Fibroblast of the aortic adventitia (primary cell): ENCODE measurements around the gene INAFM2. TPM values are rescaled to one million over a fixed set of nuclear protein-coding genes. Genes with fewer than 3 reads are reported as not detected.

Source experiments
- DNase-seq: peaks from one replicate; pipeline ENCODE4 v3.0.0-alpha.2; 2010; ENCODE audit warnings: low read depth
- H3K4me3 ChIP-seq: 2 replicates; pipeline ENCODE4 v1.5.1; 2011; ENCODE audit warnings: low read depth, mild to moderate bottlenecking, control low read depth, low read length, moderate library complexity
- CTCF ChIP-seq: IDR thresholded peaks from 2 replicates; pipeline ENCODE4 v1.5.1; 2011; ENCODE audit warnings: mild to moderate bottlenecking, low read length, control low read depth, inconsistent platforms; ENCODE audit not compliant: insufficient read depth
- total RNA-seq: library from RNA; depleted of rRNA; stranded (reverse); fragments of >200 nt; gene quantifications from 2 replicates; pipeline ENCODE4 v1.2.3, GENCODE V29; 2012; ENCODE audit warnings: low replicate concordance

INAFM2 gene
- total RNA-seq, 1 donor: 8.9 TPM

- TF ChIP-seq CTCF: no peak
- H3K4me3 ChIP-seq: no peak overlapping the region
- DNase-seq: no peak
Measured at GRCh38 chr15:40331637-40332036, 8.1 kb downstream of the INAFM2 start.

DNA sequence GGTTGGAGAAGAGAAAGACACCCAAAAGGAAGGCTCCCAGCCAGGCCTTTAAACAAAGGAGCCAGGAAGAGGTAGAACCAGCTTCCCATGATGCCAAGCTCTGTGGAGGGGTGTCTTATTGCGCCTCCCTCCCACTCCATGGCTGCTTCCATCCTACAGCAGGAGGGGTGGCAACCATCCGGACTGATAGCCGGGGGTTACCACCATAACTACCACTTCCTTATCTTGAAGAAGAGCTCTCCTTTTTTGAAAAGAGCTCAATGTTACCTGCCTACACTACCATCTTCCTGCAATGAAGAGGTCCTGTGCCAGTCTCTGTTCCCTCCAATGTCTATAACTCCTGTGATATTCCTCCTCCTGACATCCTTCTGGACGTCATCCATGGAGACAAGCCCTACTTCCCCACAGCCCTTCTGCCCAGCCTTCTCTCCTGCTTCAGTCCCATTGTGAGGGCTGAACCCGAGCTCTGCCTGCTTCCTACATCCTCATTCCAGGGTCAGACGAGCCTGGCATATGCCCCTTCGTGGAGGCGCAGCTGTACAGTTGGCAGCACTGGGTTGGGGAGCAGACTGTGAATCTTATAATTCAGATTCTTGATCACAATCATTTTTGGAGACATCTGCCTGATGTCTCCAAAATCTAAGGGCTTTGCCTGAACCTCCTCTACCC is 8.8 kb downstream of the INAFM2 start:
- no peak for DNase-seq
- no peak for TF ChIP-seq CTCF
- H3K4me3 ChIP-seq: no peak overlapping the region

GRCh38 chr15:40333922-40334492 is 10.5 kb downstream of the INAFM2 start:
- no peak overlapping the region for H3K4me3 ChIP-seq
- TF ChIP-seq CTCF: no peak
- peak; percentile 64 for DNase-seq

DNA sequence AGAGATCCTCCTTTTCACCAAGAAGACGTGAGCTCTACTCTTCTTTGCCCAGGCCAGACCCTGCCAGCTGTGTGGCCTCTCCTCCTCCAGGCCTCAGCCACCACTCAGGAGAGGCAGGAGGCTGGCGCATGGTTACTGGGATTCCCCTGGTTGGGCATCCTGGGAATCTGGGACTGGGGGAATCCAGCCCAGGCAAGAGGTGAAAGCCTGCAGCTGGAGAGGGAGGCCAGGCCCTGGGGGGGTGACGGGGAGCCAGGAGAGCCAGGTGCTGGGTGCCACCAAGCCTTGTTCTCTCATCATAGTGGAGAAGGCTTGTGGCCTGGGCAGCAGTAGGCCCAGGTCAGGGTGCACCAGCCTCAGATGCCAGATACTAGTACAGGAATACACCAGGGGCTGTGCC is 11.0 kb downstream of the INAFM2 start:
- no peak for TF ChIP-seq CTCF
- no peak for DNase-seq
- H3K4me3 ChIP-seq: no peak overlapping the region

- DNase-seq: no peak
- no peak for TF ChIP-seq CTCF
- H3K4me3 ChIP-seq: no peak overlapping the region
Measured at GRCh38 chr15:40334941-40335795, 11.7 kb downstream of the INAFM2 start.

- no peak for DNase-seq
- no peak overlapping the region for H3K4me3 ChIP-seq
- no peak for TF ChIP-seq CTCF
Measured at GRCh38 chr15:40335938-40336743, 12.6 kb downstream of the INAFM2 start.
